HepG2 (cell line): ENCODE data around the gene RMI2. TPM values are rescaled to one million over a fixed set of nuclear protein-coding genes. Genes with fewer than 3 reads are reported as not detected.

ENCODE experiments used
- ATAC-seq: fragments of 200-7000 bp; cut with Tn5 transposase; 3 replicates; pipeline ENCODE4 v1.9.1; 2020; ENCODE audit warnings: mild to moderate bottlenecking, moderate library complexity
- BruUV-seq: library from RNA; stranded (reverse); fragments of 400-500 nt; replicated peaks from 2 replicates; lab custom pipeline; 2021; lab: Mats Ljungman, UMichigan
- CTCF ChIA-PET: fragments of 300-600 bp; formaldehyde crosslinking; extraction: SDS; loops from one replicate; lab custom pipeline; 2021; ENCODE audit warnings: low total read pairs, inconsistent platforms, low intra/inter-chr PET ratio; lab: Yijun Ruan, JAX
- POLR2A ChIA-PET: fragments of 350-600 bp; sonication (Branson Sonifier 250); formaldehyde crosslinking; loops from one replicate; lab custom pipeline; 2020; ENCODE audit warnings: antibody characterized with exemption, inconsistent platforms; lab: Yijun Ruan, JAX
- DNase-seq: peaks from one replicate; pipeline ENCODE4 v3.0.0-alpha.2; 2015; ENCODE audit warnings: low spot score
- FAIRE-seq: peaks from 3 replicates; lab custom pipeline; 2011; peaks lifted over from hg19 to GRCh38; lab: Jason Lieb, UNC
- H2AFZ ChIP-seq: one replicate; pipeline ENCODE4 v1.6.1; 2011; ENCODE audit warnings: low read length, inconsistent platforms
- H3K27ac ChIP-seq: fragments of 300-600 bp; 3 replicates; pipeline ENCODE4 v1.8.0; 2011; ENCODE audit warnings: mixed run types, mild to moderate bottlenecking, mixed read lengths, low read length, inconsistent platforms; ENCODE audit not compliant: insufficient read depth; ENCODE audit errors: extremely low read length
- H3K27me3 ChIP-seq, 2 experiments: fragments of 200-600 bp in 1 of 2; 2 replicates in 1 of 2; 3 replicates in 1 of 2; pipeline versions ENCODE4 v1.6.0 to v1.8.0; 2011; ENCODE audit warnings: low read length in 2 of 2, mild to moderate bottlenecking in 2 of 2, moderate library complexity in 2 of 2, inconsistent platforms in 1 of 2; ENCODE audit not compliant: insufficient read depth in 2 of 2, control insufficient read depth in 1 of 2
- H3K36me3 ChIP-seq, 2 experiments: fragments of 200-600 bp in 1 of 2; replicated peaks in 1 of 2; 2 replicates in 1 of 2; 3 replicates in 1 of 2; pipeline versions ENCODE4 v1.5.1 to v1.8.0; 2011; ENCODE audit warnings: low read length in 2 of 2, inconsistent platforms in 1 of 2; ENCODE audit not compliant: insufficient read depth in 2 of 2, control insufficient read depth in 1 of 2
- H3K4me1 ChIP-seq: 2 replicates; pipeline ENCODE4 v1.5.1; 2012; ENCODE audit warnings: low read length, inconsistent platforms; ENCODE audit not compliant: insufficient read depth
- H3K4me2 ChIP-seq: 2 replicates; pipeline ENCODE4 v1.6.0; 2011; ENCODE audit warnings: low read depth, low read length, inconsistent platforms
- H3K4me3 ChIP-seq, 3 experiments: fragments of 200-600 bp in 1 of 3; sonication (generic), shearing (Covaris generic) in 1 of 3; replicated peaks in 1 of 3; 2 replicates each; pipeline ENCODE4 v1.5.1; 2011 to 2016; ENCODE audit warnings: low read length in 3 of 3, inconsistent platforms in 2 of 3, low read depth in 2 of 3, mild to moderate bottlenecking in 2 of 3, control low read depth in 1 of 3, mixed read lengths in 1 of 3; ENCODE audit not compliant: insufficient read depth in 1 of 3
- H3K79me2 ChIP-seq: one replicate; pipeline ENCODE4 v1.6.1; 2011; ENCODE audit warnings: low read length, inconsistent platforms; ENCODE audit not compliant: insufficient read depth
- H3K9ac ChIP-seq: 2 replicates; pipeline ENCODE4 v1.6.0; 2011; ENCODE audit warnings: mild to moderate bottlenecking, low read depth, low read length, inconsistent platforms; ENCODE audit not compliant: insufficient read depth
- H3K9me3 ChIP-seq: 2 replicates; pipeline ENCODE4 v1.5.1; 2012; ENCODE audit warnings: mild to moderate bottlenecking, low read length
- H4K20me1 ChIP-seq: 2 replicates; pipeline ENCODE4 v1.6.0; 2011; ENCODE audit warnings: inconsistent platforms, mild to moderate bottlenecking, low read length, moderate library complexity; ENCODE audit not compliant: insufficient read depth
- AFF4 ChIP-seq: sonication (generic); formaldehyde crosslinking; IDR thresholded peaks from 2 replicates; pipeline ENCODE4 v1.4.0; 2020; ENCODE audit warnings: missing genetic modification reagents
- MNT ChIP-seq: fragments of 450-650 bp; IDR thresholded peaks from 2 replicates; pipeline ENCODE4 v1.6.1; 2016
- NRL ChIP-seq: sonication (generic); formaldehyde crosslinking; IDR thresholded peaks from 2 replicates; pipeline ENCODE4 v1.5.0; 2020; ENCODE audit warnings: missing genetic modification reagents, mild to moderate bottlenecking, moderate library complexity, borderline replicate concordance
- PREB ChIP-seq: sonication (generic); formaldehyde crosslinking; IDR thresholded peaks from 2 replicates; pipeline ENCODE4 v1.4.0; 2020; ENCODE audit warnings: missing genetic modification reagents
- STAG1 ChIP-seq: sonication (generic); formaldehyde crosslinking; IDR thresholded peaks from 2 replicates; pipeline ENCODE4 v1.4.0; 2020; ENCODE audit warnings: missing genetic modification reagents
- ZIK1 ChIP-seq: sonication (generic); formaldehyde crosslinking; IDR thresholded peaks from 2 replicates; pipeline ENCODE4 v1.5.0; 2020; ENCODE audit warnings: mild to moderate bottlenecking, low read depth, missing genetic modification reagents, borderline replicate concordance
- ZNF235 ChIP-seq: sonication (generic); formaldehyde crosslinking; IDR thresholded peaks from 2 replicates; pipeline ENCODE4 v1.8.1; 2023; ENCODE audit warnings: mild to moderate bottlenecking, missing genetic modification reagents, borderline replicate concordance
- ZNF263 ChIP-seq: sonication (generic); formaldehyde crosslinking; IDR thresholded peaks from 2 replicates; pipeline ENCODE4 v1.4.0; 2020; ENCODE audit warnings: missing genetic modification reagents
- ZNF33A ChIP-seq: sonication (generic); formaldehyde crosslinking; IDR thresholded peaks from 2 replicates; pipeline ENCODE4 v1.5.1; 2020; ENCODE audit warnings: missing genetic modification reagents, mild to moderate bottlenecking, moderate library complexity, borderline replicate concordance
- ZNF709 ChIP-seq: sonication (generic); formaldehyde crosslinking; IDR thresholded peaks from 2 replicates; pipeline ENCODE4 v1.5.0; 2020; ENCODE audit warnings: mild to moderate bottlenecking, missing genetic modification reagents
- WGBS: methylation state at CpG from one replicate; pipeline ENCODE4 v1.1.6; 2017; ENCODE audit warnings: low lambda C conversion rate; 5-methylcytosine and 5-hydroxymethylcytosine counted together
- in situ Hi-C: cut with HindIII; loops from 2 replicates; pipeline ENCODE4 v1.10.0; 2017; ENCODE audit warnings: low pct_unique_long_range_greater_than_20kb; ENCODE audit not compliant: extremely low pct_ligation_motif_present
- intact Hi-C: fragments of 100-400 bp; cut with micrococcal nuclease; formaldehyde crosslinking; loops from one replicate; pipeline ENCODE4 v1.10.0; 2022; ENCODE audit not compliant: unreplicated experiment
- polyA plus RNA-seq, 8 experiments: library from polyadenylated mRNA; depleted of rRNA in 3 of 8; stranded (reverse) in 7 of 8; unstranded in 1 of 8; fragments of >200 nt; fragmentation: Illumina TruSeq in 4 of 8; extraction: Trizol in 4 of 8; gene quantifications; 2 replicates each; pipeline versions ENCODE4 v1.2.1 to v1.2.3, GENCODE V29; 2011 to 2016; ENCODE audit warnings: low read depth in 4 of 8, missing spikeins in 1 of 8, mixed read lengths in 1 of 8; ENCODE audit not compliant: insufficient read depth in 1 of 8
- total RNA-seq, 5 experiments: library from RNA; depleted of rRNA; stranded (reverse); fragments of >200 nt; fragmentation: Illumina TruSeq; extraction: Trizol; gene quantifications; 2 replicates each; pipeline ENCODE4 v1.2.3, GENCODE V29; 2016; ENCODE audit warnings: low read depth in 1 of 5

Gene RMI2
- total and polyA plus RNA-seq, 2 of the 13 experiments (the other 11 are each of a cell fraction or from before 2014, with no cell fraction given): 24.5 to 55.7 TPM

- WGBS: 42% methylated on average over 13 of the region's 15 CpGs
Measured at GRCh38 chr16:11390573-11391495, 45.6 kb downstream of the RMI2 start.

More at GRCh38 chr16:11390573-11391495, 45.6 kb downstream of the RMI2 start:
- DNase-seq (no peak), FAIRE-seq (no peak), ATAC-seq (no peak)
- in situ Hi-C loops: loop anchor here (10.0 kb wide), 1 partner anchor 324 kb away; no protein-coding TSS in a partner anchor
- H4K20me1 ChIP-seq: no peaks in the 10 kb centered on the region
- H3K4me2 ChIP-seq: no peak overlapping the region
- no peaks in the 10 kb centered on the region for H3K79me2 ChIP-seq
- no peaks in the 10 kb centered on the region for H3K36me3 ChIP-seq
- H3K4me1 ChIP-seq: peaks cover 41% of the 10 kb centered on the region
- BruUV-seq: no TSS peak
- TF ChIP-seq AFF4 (CRISPR knock-in tag) (no peak), ZNF263 (CRISPR knock-in tag) (peak; percentile 26; the same call in 1 of the 2 replicates), ZNF709 (no peak), NRL (no peak), ZNF235 (0 out of 2 replicates have a peak, but pooled peaks have one; percentile 31), PREB (no peak), ZIK1 (CRISPR knock-in tag) (no peak), MNT (peak; percentile 92), STAG1 (CRISPR knock-in tag) (no peak), ZNF33A (CRISPR knock-in tag) (no peak)
- ChIA-PET CTCF (no interaction called here), POLR2A (interaction anchor here (1.0 to 1.5 kb wide), 2 partner anchors 19 to 352 kb away, joined by 3 to 6 read pairs; partner anchors contain the start of gene TXNDC11)
- no peak overlapping the region for H2AFZ ChIP-seq
- intact Hi-C loops: no loop called here
- H3K9ac ChIP-seq: no peak overlapping the region
- H3K27ac ChIP-seq: no peak overlapping the region
- H3K4me3 ChIP-seq: no peak overlapping the region
- peaks cover 47 to 85% of the 10 kb centered on the region in 2 experiments for H3K27me3 ChIP-seq
- no peaks in the 10 kb centered on the region for H3K9me3 ChIP-seq
